ENCODE measurements around the gene MEGF11.

Gene MEGF11

GRCh38 chr15:66148187-66148586, 105.4 kb downstream of the MEGF11 start:
- TF ChIP-seq, protein P1, sequence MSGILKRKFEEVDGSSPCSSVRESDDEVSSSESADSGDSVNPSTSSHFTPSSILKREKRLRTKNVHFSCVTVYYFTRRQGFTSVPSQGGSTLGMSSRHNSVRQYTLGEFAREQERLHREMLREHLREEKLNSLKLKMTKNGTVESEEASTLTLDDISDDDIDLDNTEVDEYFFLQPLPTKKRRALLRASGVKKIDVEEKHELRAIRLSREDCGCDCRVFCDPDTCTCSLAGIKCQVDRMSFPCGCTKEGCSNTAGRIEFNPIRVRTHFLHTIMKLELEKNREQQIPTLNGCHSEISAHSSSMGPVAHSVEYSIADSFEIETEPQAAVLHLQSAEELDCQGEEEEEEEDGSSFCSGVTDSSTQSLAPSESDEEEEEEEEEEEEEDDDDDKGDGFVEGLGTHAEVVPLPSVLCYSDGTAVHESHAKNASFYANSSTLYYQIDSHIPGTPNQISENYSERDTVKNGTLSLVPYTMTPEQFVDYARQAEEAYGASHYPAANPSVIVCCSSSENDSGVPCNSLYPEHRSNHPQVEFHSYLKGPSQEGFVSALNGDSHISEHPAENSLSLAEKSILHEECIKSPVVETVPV (CRISPR knock-in tag; IDR thresholded peaks at IDR 0.05): no peak
- no peak for TF ChIP-seq ZNF565 (CRISPR knock-in tag; conservative IDR thresholded peaks at IDR 0.05; ENCODE audit: low read depth)
- TF ChIP-seq ISL1 (CRISPR knock-in tag; IDR thresholded peaks at IDR 0.05): no peak
- no peak for TF ChIP-seq ARNTL (CRISPR knock-in tag; IDR thresholded peaks at IDR 0.05; ENCODE audit: borderline replicate concordance, low read depth)
- no peak for ATAC-seq

DNA sequence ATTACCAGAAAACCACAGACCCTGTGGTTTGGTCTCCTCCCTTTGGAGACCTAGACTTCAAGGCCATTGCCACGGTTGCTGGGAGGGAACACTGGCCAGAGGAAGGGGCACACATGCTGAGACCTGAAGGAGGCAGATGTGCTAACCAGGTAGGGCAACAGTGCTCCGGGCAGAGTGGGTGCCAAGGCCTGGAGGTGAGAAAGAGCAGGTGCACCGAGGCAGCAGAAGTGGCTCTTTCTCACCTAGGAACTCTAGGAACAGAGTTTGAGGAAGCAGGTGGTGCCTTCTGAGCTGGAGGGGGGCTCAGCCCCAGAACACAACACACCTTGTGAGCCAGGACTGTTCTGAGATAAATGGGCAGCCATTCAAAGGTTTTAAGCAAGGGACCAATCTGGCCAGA, 106.1 kb downstream of the MEGF11 start:
- TF ChIP-seq ZNF565 (CRISPR knock-in tag; conservative IDR thresholded peaks at IDR 0.05; ENCODE audit: low read depth) (no peak), PPARA (CRISPR knock-in tag; IDR thresholded peaks at IDR 0.05; ENCODE audit: borderline replicate concordance) (no peak), GLIS3 (CRISPR knock-in tag; IDR thresholded peaks at IDR 0.05) (no peak), ZFP3 (CRISPR knock-in tag; IDR thresholded peaks at IDR 0.05) (no peak), ARNTL (CRISPR knock-in tag; IDR thresholded peaks at IDR 0.05; ENCODE audit: borderline replicate concordance, low read depth) (no peak), ZC3H10 (CRISPR knock-in tag; IDR thresholded peaks at IDR 0.05) (no peak), CSDC2 (CRISPR knock-in tag; IDR thresholded peaks at IDR 0.05) (no peak), RARB (CRISPR knock-in tag; IDR thresholded peaks at IDR 0.05) (no peak), TCF4 (CRISPR knock-in tag; IDR thresholded peaks at IDR 0.05; ENCODE audit: borderline replicate concordance) (no peak), SNAI2 (CRISPR knock-in tag; IDR thresholded peaks at IDR 0.05) (no peak), ISL1 (CRISPR knock-in tag; IDR thresholded peaks at IDR 0.05) (no peak), ZFP30 (CRISPR knock-in tag; IDR thresholded peaks at IDR 0.05) (no peak), PATZ1 (CRISPR knock-in tag; IDR thresholded peaks at IDR 0.05; ENCODE audit: borderline replicate concordance) (no peak), ZNF70 (CRISPR knock-in tag; IDR thresholded peaks at IDR 0.05) (no peak), TOX (CRISPR knock-in tag; IDR thresholded peaks at IDR 0.05; ENCODE audit: borderline replicate concordance) (no peak)
- TF ChIP-seq, protein P2, sequence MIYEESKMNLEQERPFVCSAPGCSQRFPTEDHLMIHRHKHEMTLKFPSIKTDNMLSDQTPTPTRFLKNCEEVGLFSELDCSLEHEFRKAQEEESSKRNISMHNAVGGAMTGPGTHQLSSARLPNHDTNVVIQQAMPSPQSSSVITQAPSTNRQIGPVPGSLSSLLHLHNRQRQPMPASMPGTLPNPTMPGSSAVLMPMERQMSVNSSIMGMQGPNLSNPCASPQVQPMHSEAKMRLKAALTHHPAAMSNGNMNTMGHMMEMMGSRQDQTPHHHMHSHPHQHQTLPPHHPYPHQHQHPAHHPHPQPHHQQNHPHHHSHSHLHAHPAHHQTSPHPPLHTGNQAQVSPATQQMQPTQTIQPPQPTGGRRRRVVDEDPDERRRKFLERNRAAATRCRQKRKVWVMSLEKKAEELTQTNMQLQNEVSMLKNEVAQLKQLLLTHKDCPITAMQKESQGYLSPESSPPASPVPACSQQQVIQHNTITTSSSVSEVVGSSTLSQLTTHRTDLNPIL (CRISPR knock-in tag; IDR thresholded peaks at IDR 0.05; ENCODE audit: low read depth): no peak
- TF ChIP-seq, protein P1 (CRISPR knock-in tag; IDR thresholded peaks at IDR 0.05): no peak
- ATAC-seq: no peak

DNA sequence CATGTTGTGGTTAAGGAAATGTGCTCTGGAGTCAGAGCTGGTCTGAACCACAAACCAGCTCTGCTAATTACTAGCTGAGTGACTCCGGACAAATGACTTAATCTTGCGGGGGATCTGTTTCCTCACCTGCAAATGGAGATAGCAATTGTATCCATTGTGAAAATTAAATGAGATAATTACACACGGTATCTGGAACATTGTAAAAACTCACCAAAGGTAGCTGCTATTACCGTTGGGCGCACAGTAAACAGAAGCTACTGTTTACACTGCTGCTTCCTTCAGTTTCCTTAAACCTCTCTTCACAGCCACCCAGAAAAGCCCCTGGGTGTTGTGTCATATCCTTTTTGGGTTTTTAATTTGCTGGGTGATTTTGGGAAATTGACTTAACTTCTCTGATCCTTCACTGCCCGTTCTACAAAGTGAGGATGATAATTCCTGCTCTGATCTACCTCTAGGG, 107.8 kb downstream of the MEGF11 start:
- ATAC-seq: no peak
- TF ChIP-seq PPARA (CRISPR knock-in tag; IDR thresholded peaks at IDR 0.05; ENCODE audit: borderline replicate concordance): no peak
- TF ChIP-seq CSDC2 (CRISPR knock-in tag; IDR thresholded peaks at IDR 0.05): no peak

- TF ChIP-seq ESRRG (CRISPR knock-in tag; IDR thresholded peaks at IDR 0.05): no peak
- no peak for TF ChIP-seq TSHZ2 (CRISPR knock-in tag; IDR thresholded peaks at IDR 0.05)
- no peak for TF ChIP-seq ZNF565 (CRISPR knock-in tag; conservative IDR thresholded peaks at IDR 0.05; ENCODE audit: low read depth)
- TF ChIP-seq BACH2 (CRISPR knock-in tag; IDR thresholded peaks at IDR 0.05; ENCODE audit: borderline replicate concordance): no peak
- no peak for TF ChIP-seq CSDC2 (CRISPR knock-in tag; IDR thresholded peaks at IDR 0.05)
- no peak for TF ChIP-seq RARB (CRISPR knock-in tag; IDR thresholded peaks at IDR 0.05)
- TF ChIP-seq TCF4 (CRISPR knock-in tag; IDR thresholded peaks at IDR 0.05; ENCODE audit: borderline replicate concordance): no peak
- no peak for TF ChIP-seq SNAI2 (CRISPR knock-in tag; IDR thresholded peaks at IDR 0.05)
- TF ChIP-seq ZC3H10 (CRISPR knock-in tag; IDR thresholded peaks at IDR 0.05): no peak
- TF ChIP-seq ZFP3 (CRISPR knock-in tag; IDR thresholded peaks at IDR 0.05): no peak
- no peak for TF ChIP-seq ZNF8 (CRISPR knock-in tag; IDR thresholded peaks at IDR 0.05)
- TF ChIP-seq TOX (CRISPR knock-in tag; IDR thresholded peaks at IDR 0.05; ENCODE audit: borderline replicate concordance): no peak
- no peak for ATAC-seq
Measured at GRCh38 chr15:66144978-66145725, 108.4 kb downstream of the MEGF11 start.
